Loucy (cell line): ENCODE measurements around the gene SLC25A17.

Source experiments
- H2AFZ ChIP-seq: fragments of 200-600 bp; sonication (generic); 2 replicates; pipeline ENCODE4 v1.6.0; 2016; ENCODE audit warnings: antibody characterized with exemption, mild to moderate bottlenecking, low read length, moderate library complexity
- H3F3A ChIP-seq: fragments of 200-600 bp; 2 replicates; pipeline ENCODE4 v1.6.0; 2016; ENCODE audit warnings: antibody characterized with exemption, low read depth, mild to moderate bottlenecking
- H3K27me3 ChIP-seq: fragments of 200-600 bp; sonication (generic); 2 replicates; pipeline ENCODE4 v1.6.1; 2014; ENCODE audit warnings: low read length, mild to moderate bottlenecking; ENCODE audit not compliant: insufficient read depth, poor library complexity, severe bottlenecking
- H3K36me3 ChIP-seq: fragments of 200-600 bp; sonication (generic); 2 replicates; pipeline ENCODE4 v1.6.1; 2016; ENCODE audit warnings: low read length; ENCODE audit not compliant: insufficient read depth
- H3K4me1 ChIP-seq: fragments of 200-600 bp; sonication (generic); 2 replicates; pipeline ENCODE4 v1.5.1; 2014; ENCODE audit warnings: low read length, mild to moderate bottlenecking; ENCODE audit not compliant: insufficient read depth, poor library complexity, severe bottlenecking
- H3K4me2 ChIP-seq: fragments of 200-600 bp; sonication (generic); 2 replicates; pipeline ENCODE4 v1.6.0; 2014; ENCODE audit warnings: antibody characterized with exemption, low read length, low read depth, mild to moderate bottlenecking; ENCODE audit not compliant: poor library complexity, severe bottlenecking
- H3K4me3 ChIP-seq: fragments of 200-600 bp; sonication (generic); 2 replicates; pipeline ENCODE4 v1.5.1; 2014; ENCODE audit warnings: low read length, mild to moderate bottlenecking, mixed read lengths; ENCODE audit not compliant: poor library complexity, severe bottlenecking
- H3K79me2 ChIP-seq: fragments of 200-600 bp; sonication (generic); 2 replicates; pipeline ENCODE4 v1.6.1; 2014; ENCODE audit warnings: low read length; ENCODE audit not compliant: insufficient read depth
- H3K9ac ChIP-seq: fragments of 200-600 bp; sonication (generic); 2 replicates; pipeline ENCODE4 v1.6.0; 2014; ENCODE audit warnings: mild to moderate bottlenecking, low read depth, low read length, moderate library complexity; ENCODE audit not compliant: poor library complexity, severe bottlenecking
- H3K9me2 ChIP-seq: fragments of 200-600 bp; sonication (generic); replicated peaks from 2 replicates; pipeline ENCODE4 v1.6.1; 2016; ENCODE audit warnings: low read depth, low read length, mixed read lengths
- H3K9me3 ChIP-seq: fragments of 200-600 bp; sonication (generic); 2 replicates; pipeline ENCODE4 v1.6.1; 2014; ENCODE audit warnings: mild to moderate bottlenecking, antibody characterized with exemption, low read length, low read depth; ENCODE audit not compliant: insufficient read depth
- H4K20me1 ChIP-seq: fragments of 200-600 bp; sonication (generic); 2 replicates; pipeline ENCODE4 v1.6.0; 2014; ENCODE audit warnings: antibody characterized with exemption, low read length, mild to moderate bottlenecking; ENCODE audit not compliant: insufficient read depth, poor library complexity, severe bottlenecking
- EZH2phosphoT487 ChIP-seq: fragments of 200-600 bp; IDR thresholded peaks from 2 replicates; pipeline ENCODE4 v1.6.1; 2018; ENCODE audit warnings: antibody characterized with exemption, mild to moderate bottlenecking, moderate library complexity, borderline replicate concordance
- TF ChIP-seq, protein P1 (sequence below): fragments of 200-600 bp; sonication (generic); conservative IDR thresholded peaks from 2 replicates; pipeline ENCODE4 v1.5.1; 2014; ENCODE audit warnings: mild to moderate bottlenecking, antibody characterized with exemption, low read length

Gene SLC25A17

DNA sequence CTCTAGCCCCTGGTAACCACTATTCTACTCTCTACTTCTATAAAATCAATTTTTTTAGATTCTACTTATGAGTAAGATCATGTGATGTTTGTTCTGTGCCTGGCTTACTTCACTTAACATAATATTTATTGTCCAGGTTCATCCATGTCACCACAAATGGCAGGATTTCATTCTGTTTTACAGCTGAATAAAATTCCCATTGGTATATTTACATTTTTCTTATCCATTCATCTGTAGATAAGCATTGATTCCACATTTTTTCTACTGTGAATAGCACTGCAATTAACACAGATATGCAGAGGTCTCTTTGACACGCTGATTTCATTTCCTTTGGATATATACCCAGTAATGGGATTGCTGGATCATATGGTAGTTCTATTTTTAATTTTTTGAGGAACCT is 15.8 kb downstream of the SLC25A17 start:
- no peak for TF ChIP-seq EZH2phosphoT487
- TF ChIP-seq, protein P1, sequence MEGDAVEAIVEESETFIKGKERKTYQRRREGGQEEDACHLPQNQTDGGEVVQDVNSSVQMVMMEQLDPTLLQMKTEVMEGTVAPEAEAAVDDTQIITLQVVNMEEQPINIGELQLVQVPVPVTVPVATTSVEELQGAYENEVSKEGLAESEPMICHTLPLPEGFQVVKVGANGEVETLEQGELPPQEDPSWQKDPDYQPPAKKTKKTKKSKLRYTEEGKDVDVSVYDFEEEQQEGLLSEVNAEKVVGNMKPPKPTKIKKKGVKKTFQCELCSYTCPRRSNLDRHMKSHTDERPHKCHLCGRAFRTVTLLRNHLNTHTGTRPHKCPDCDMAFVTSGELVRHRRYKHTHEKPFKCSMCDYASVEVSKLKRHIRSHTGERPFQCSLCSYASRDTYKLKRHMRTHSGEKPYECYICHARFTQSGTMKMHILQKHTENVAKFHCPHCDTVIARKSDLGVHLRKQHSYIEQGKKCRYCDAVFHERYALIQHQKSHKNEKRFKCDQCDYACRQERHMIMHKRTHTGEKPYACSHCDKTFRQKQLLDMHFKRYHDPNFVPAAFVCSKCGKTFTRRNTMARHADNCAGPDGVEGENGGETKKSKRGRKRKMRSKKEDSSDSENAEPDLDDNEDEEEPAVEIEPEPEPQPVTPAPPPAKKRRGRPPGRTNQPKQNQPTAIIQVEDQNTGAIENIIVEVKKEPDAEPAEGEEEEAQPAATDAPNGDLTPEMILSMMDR, result no peak
- H3K4me2 ChIP-seq, result no peak overlapping the region
- H3K27me3 ChIP-seq, result no peaks in the 10 kb centered on the region
- peaks cover 12% of the 10 kb centered on the region; the same call in 1 of the 2 replicates for H3K79me2 ChIP-seq
- no peak overlapping the region for H3K9ac ChIP-seq
- H3F3A ChIP-seq, result no peaks in the 10 kb centered on the region
- peaks cover 3% of the 10 kb centered on the region; the same call in 1 of the 2 replicates for H3K36me3 ChIP-seq
- no peak overlapping the region for H2AFZ ChIP-seq
- peaks cover 6% of the 10 kb centered on the region for H3K4me1 ChIP-seq
- no peaks in the 10 kb centered on the region for H3K9me2 ChIP-seq
- no peaks in the 10 kb centered on the region for H4K20me1 ChIP-seq
- H3K9me3 ChIP-seq, result no peaks in the 10 kb centered on the region
- H3K4me3 ChIP-seq, result no peak overlapping the region

DNA sequence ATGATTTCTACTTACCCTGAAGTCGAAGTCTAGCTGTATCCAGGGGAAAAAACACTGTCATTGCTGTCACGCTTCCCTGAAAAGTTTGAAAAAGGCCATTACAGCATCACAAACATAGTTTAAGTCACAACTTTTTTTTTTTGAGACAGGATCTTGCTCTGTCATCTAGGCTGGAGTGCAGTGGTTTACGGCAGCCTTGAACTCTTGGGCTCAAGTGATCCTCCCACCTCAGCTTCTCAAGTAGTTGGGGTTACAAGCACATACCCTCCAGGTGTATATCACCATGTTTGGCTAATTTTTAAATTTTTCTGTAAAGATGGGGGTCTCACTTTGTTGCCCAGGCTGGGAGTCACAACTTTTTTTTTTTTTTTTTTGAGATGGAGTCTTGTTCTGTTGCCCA is 20.1 kb downstream of the SLC25A17 start:
- no peak overlapping the region for H2AFZ ChIP-seq

DNA sequence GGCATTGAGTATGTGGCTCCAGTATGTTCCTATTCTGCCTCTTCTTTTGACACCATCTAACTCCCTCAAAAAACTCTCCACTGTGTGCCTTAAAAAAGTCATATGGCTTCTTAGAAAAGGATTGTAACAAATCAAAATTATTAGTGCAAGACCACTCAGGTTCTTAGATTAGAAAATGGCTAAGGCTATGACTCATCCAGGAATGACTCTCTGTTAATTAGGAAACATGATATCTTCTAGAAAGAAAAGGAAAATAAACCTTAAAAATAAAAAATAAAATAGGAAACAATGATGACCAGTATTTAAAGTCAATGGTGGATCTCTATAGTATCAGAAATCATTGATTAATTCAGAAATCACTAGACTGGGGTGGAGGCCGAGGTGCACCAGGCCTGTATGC is 21.7 kb downstream of the SLC25A17 start:
- Histone ChIP-seq H2AFZ (no peak overlapping the region), H3K4me2 (no peak overlapping the region), H3K27me3 (no peaks in the 10 kb centered on the region), H3K9me2 (no peaks in the 10 kb centered on the region), H3K36me3 (no peaks in the 10 kb centered on the region), H3K79me2 (no peaks in the 10 kb centered on the region), H3K9me3 (no peaks in the 10 kb centered on the region), H3F3A (no peaks in the 10 kb centered on the region), H3K4me1 (peaks cover 6% of the 10 kb centered on the region), H3K9ac (no peak overlapping the region), H3K4me3 (no peak overlapping the region), H4K20me1 (no peaks in the 10 kb centered on the region)
- TF ChIP-seq EZH2phosphoT487, result no peak
- TF ChIP-seq, protein P1, result no peak

More for the DNA sequence above, 20.1 kb downstream of the SLC25A17 start:
- no peak overlapping the region for H3K9ac ChIP-seq
- H3K9me2 ChIP-seq, result no peaks in the 10 kb centered on the region
- H4K20me1 ChIP-seq, result no peaks in the 10 kb centered on the region
- no peaks in the 10 kb centered on the region for H3K9me3 ChIP-seq
- H3F3A ChIP-seq, result no peaks in the 10 kb centered on the region
- no peaks in the 10 kb centered on the region for H3K36me3 ChIP-seq
- no peaks in the 10 kb centered on the region for H3K79me2 ChIP-seq
- no peak overlapping the region for H3K4me2 ChIP-seq
- no peaks in the 10 kb centered on the region for H3K27me3 ChIP-seq
- peaks cover 6% of the 10 kb centered on the region for H3K4me1 ChIP-seq
- no peak overlapping the region for H3K4me3 ChIP-seq
- TF ChIP-seq EZH2phosphoT487, result no peak
- TF ChIP-seq, protein P1, result no peak
